KMS-11 (cell line): Measurements from ENCODE around the gene KLRC2.
"Not testable (repeated sequence)": the region's sequence is repeated elsewhere in the genome, so short reads cannot be mapped to it uniquely, and the experiment has no call there.

Experiments used
- H2AFZ ChIP-seq: fragments of 200-600 bp; sonication (generic); 2 replicates; pipeline ENCODE4 v1.6.1; 2016; ENCODE audit warnings: antibody characterized with exemption, mixed run types, low read depth
- H3K27ac ChIP-seq: fragments of 200-600 bp; sonication (generic); 2 replicates; pipeline ENCODE4 v1.6.1; 2016; ENCODE audit warnings: mild to moderate bottlenecking, mixed run types
- H3K27me3 ChIP-seq: fragments of 200-600 bp; sonication (generic); 2 replicates; pipeline ENCODE4 v1.6.1; 2017; ENCODE audit warnings: mild to moderate bottlenecking, low read depth, mixed run types, moderate library complexity; ENCODE audit not compliant: insufficient read depth
- H3K36me3 ChIP-seq: fragments of 200-600 bp; sonication (generic); 2 replicates; pipeline ENCODE4 v1.6.1; 2017; ENCODE audit warnings: mild to moderate bottlenecking, mixed run types; ENCODE audit not compliant: insufficient read depth
- H3K4me1 ChIP-seq: fragments of 200-600 bp; sonication (generic); 2 replicates; pipeline ENCODE4 v1.6.1; 2016; ENCODE audit warnings: mild to moderate bottlenecking, low read depth, mixed run types; ENCODE audit not compliant: poor library complexity, severe bottlenecking
- H3K4me2 ChIP-seq: fragments of 200-600 bp; sonication (generic); 2 replicates; pipeline ENCODE4 v1.7.0; 2016; ENCODE audit warnings: mild to moderate bottlenecking, mixed run types
- H3K4me3 ChIP-seq: fragments of 200-600 bp; sonication (generic); IDR thresholded peaks from 2 replicates; pipeline ENCODE4 v1.6.1; 2017; ENCODE audit warnings: low read depth, low read length, mixed read lengths; ENCODE audit not compliant: insufficient read depth
- H3K79me2 ChIP-seq: fragments of 200-600 bp; sonication (generic); 2 replicates; pipeline ENCODE4 v1.6.1; 2016; ENCODE audit warnings: low read depth, mixed run types; ENCODE audit not compliant: insufficient read depth
- H3K9ac ChIP-seq: fragments of 200-600 bp; sonication (generic); 2 replicates; pipeline ENCODE4 v1.6.1; 2016; ENCODE audit warnings: mild to moderate bottlenecking, mixed run types
- H4K20me1 ChIP-seq: fragments of 200-600 bp; sonication (generic); 2 replicates; pipeline ENCODE4 v1.6.1; 2016; ENCODE audit warnings: mild to moderate bottlenecking, mixed run types; ENCODE audit not compliant: insufficient read depth
- CTCF ChIP-seq: fragments of 200-600 bp; sonication (generic); conservative IDR thresholded peaks from 2 replicates; pipeline ENCODE4 v1.6.1; 2017; ENCODE audit warnings: low read depth, mild to moderate bottlenecking, antibody characterized with exemption, low read length, moderate library complexity, mixed read lengths

KLRC2 gene

DNA sequence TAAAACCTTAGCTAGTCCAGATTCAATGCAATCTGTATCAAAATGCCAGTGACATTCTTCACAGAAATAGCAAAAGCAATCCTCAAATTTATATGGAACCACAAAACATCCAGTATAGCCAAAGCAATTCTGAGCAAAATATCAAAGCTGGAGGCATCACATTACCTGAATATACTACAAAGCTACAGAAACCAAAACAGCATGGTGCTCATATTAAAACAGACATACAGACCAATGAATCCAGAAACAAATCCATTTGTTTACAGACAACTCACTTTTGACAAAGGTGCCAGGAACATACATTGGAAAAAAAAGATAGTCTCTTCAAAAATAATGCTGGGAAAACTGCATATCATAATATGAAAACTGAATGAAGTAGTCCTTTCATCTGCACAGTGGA lies 31.0 kb downstream of the KLRC2 start:
- Histone ChIP-seq H3K9ac (no peak overlapping the region), H3K27me3 (no peaks in the 10 kb centered on the region), H3K27ac (no peak overlapping the region), H3K4me2 (no peak overlapping the region), H4K20me1 (no peaks in the 10 kb centered on the region), H3K36me3 (no peaks in the 10 kb centered on the region), H3K4me3 (no peak overlapping the region), H2AFZ (no peak overlapping the region), H3K4me1 (peaks cover 6% of the 10 kb centered on the region), H3K79me2 (no peaks in the 10 kb centered on the region)
- TF ChIP-seq CTCF: no peak

DNA sequence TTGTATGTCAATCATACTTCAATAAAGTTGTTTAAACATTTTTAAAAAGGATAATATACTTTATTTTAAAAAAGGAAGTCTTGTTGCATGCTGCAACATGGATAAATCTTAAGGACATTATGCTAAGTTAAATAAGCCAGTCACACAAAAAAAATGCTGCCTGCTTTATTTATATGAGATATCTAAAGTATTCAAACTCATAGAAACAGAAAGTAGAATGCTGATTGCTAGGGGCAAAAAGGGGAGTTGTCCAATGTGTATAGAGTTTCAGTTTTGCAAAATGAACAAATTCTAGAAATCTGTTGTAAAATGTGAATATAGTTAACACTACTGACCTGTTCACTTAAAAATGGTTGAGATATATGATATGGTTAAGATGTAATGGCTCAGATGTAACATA lies 35.0 kb downstream of the KLRC2 start:
- H3K27me3 ChIP-seq: no peaks in the 10 kb centered on the region; the same call in 1 of the 2 replicates
- no peak for TF ChIP-seq CTCF
- no peaks in the 10 kb centered on the region for H3K79me2 ChIP-seq
- no peak overlapping the region for H3K27ac ChIP-seq
- H2AFZ ChIP-seq: no peak overlapping the region
- no peaks in the 10 kb centered on the region for H3K36me3 ChIP-seq
- H3K4me2 ChIP-seq: no peak overlapping the region
- no peak overlapping the region for H3K4me3 ChIP-seq
- peaks cover 30% of the 10 kb centered on the region for H3K4me1 ChIP-seq
- H3K9ac ChIP-seq: no peak overlapping the region
- no peaks in the 10 kb centered on the region for H4K20me1 ChIP-seq

GRCh38 chr12:10398168-10398567 lies 37.6 kb downstream of the KLRC2 start:
- peak overlapping the region; percentile 49 for H3K4me2 ChIP-seq
- H3K36me3 ChIP-seq: no peaks in the 10 kb centered on the region
- H3K9ac ChIP-seq: no peak overlapping the region
- H3K4me3 ChIP-seq: no peak overlapping the region
- H3K27ac ChIP-seq: no peak overlapping the region
- H2AFZ ChIP-seq: no peak overlapping the region
- TF ChIP-seq CTCF: no peak
- H3K27me3 ChIP-seq: no peaks in the 10 kb centered on the region; the same call in 1 of the 2 replicates
- H3K4me1 ChIP-seq: peaks cover 42% of the 10 kb centered on the region
- no peaks in the 10 kb centered on the region for H4K20me1 ChIP-seq
- H3K79me2 ChIP-seq: no peaks in the 10 kb centered on the region

DNA sequence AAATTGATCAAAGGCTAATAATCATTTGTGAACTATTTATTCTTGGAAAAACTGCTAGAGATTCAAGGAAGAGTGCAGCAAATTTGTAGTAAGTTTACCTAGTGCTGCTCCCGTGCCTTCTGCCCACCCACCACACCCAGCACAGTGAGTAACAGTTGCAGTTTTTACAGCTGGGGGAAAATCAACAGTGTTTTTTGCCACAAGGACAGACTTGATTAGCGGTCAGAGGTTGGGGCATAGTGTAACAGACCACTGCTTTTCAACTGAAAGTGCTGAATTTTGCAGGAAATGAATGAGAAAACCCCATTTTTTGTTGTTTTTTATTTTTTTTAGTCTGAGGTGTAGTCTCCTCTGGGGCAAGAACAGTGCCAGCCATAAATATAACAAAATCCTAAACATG lies 38.5 kb downstream of the KLRC2 start:
- H3K4me2 ChIP-seq: peak overlapping the region; percentile 49
- H3K4me3 ChIP-seq: no peak overlapping the region
- H3K4me1 ChIP-seq: peaks cover 51% of the 10 kb centered on the region
- TF ChIP-seq CTCF: no peak
- H3K27ac ChIP-seq: no peak overlapping the region
- H3K79me2 ChIP-seq: no peaks in the 10 kb centered on the region
- no peaks in the 10 kb centered on the region for H3K36me3 ChIP-seq
- no peak overlapping the region for H3K9ac ChIP-seq
- no peak overlapping the region for H2AFZ ChIP-seq
- H3K27me3 ChIP-seq: no peaks in the 10 kb centered on the region; the same call in 1 of the 2 replicates
- no peaks in the 10 kb centered on the region for H4K20me1 ChIP-seq

DNA sequence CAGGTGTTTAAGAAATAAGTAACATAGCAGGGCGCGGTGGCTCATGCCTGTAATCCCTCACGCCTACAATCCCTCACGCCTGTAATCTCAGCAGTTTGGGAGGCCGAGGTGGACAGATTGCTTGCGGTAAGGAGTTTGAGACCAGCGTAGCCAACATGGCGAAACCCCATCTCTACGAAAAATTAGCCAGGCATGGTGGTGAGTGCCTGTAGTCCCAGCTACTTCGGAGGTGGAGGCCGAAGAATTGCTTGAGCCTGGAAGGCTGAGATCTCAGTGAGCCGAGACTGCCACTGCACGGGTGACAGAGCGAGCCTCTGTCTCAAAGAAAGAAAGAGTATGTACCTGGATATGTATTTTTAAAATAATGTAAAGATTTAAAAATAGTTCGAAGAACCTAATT lies 39.6 kb downstream of the KLRC2 start:
- H3K27me3 ChIP-seq, H3K79me2 ChIP-seq, H3K9ac ChIP-seq, H4K20me1 ChIP-seq, H3K36me3 ChIP-seq, H2AFZ ChIP-seq, H3K27ac ChIP-seq, H3K4me2 ChIP-seq, H3K4me3 ChIP-seq: not testable (repeated sequence)
- peaks cover 62% of the 10 kb centered on the region for H3K4me1 ChIP-seq
